ENCODE measurements around the gene CD300LD.

CD300LD gene

GRCh38 chr17:74545843-74546230, 46.2 kb downstream of the CD300LD start, which contains the start of gene CD300C:
Gene CD300C, minus strand, starts transcription at chr17:74546115. Its CDS starts 333 bp downstream, at chr17:74545782.
- no peak for DNase-seq (ENCODE audit: extremely low read depth in 1 of 2, low read depth in 1 of 2)

DNA sequence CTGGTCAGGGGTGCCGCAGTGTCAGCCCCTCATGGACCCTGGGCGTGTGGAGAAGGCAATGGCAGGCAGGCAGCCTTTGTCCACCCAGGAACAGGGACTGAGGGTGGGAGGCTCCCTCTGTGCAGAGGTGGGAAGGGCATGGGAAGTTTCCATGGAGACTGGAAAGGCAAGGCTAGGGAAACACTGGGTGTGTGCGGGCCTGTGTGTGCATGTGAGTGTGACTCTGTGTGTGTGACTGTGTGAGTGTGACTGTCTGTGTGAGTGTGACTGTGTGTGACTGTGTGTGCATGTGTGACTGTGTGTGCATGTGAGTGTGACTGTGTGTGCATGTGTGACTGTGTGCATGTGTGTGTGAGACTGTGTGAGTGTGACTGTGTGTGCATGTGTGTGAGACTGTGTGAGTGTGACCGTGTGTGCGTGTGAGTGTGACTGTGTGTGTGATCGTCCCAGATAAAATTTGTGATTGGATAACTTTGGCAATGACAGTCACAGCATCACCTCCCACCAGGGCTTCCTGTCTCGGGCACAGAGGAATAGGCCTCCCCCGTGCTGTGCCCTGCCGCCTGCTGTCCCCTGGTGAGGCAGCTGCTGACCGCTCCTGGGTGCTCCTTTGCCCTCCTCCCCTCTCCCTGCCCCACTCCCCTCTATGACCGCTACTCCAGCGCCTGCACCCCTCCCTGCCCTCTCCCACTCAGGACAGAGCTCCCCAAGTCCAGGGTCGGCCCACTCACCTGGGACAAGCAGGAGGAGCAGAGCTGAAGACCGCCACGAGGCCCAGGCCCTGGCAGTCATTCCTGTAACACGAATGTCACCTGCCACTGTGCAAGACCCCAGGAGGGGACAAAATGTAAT, 46.9 kb downstream of the CD300LD start:
- no peak for DNase-seq (ENCODE audit: extremely low read depth in 1 of 2, low read depth in 1 of 2)

DNA sequence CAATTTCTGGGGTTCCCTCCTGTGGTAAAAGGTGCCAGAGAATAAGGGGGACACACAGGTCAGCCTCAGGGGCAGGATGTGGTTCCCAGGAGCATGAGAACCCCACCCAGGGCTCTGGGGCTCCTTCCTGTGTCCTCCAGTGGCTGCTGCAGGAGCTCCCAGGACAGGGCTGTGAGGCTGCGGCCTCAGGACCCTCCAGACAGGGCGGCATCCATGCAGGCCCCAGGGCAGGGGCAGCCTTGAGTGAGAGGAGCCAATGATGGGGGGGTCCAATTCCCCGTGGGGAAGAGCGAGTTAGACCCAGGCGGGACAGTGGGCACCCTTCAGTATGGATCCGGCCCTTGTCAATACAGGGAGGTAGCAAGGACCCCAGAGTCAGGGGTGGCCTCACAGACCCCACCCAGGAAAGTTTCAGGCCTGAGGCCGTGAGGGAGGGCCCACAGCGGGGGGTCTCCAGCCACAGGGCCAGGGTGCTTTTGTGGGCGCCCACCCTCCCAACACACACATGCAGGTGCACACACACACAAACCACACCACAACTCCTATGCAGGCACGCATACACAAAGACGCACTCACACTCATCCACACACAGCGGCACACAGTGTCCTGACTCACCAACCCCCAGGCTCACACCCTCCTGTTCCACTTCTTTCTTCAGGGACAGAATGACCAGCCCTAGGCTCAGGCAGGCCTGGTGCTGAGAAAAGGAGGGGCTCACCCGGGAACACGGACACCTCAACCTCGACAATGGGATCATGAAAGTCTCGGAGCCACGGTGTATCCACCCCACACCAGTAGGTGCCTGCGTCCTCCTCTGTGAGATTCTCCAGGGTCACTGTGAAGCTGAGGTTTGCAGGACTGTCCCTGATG, 48.0 kb downstream of the CD300LD start:
- DNase-seq (ENCODE audit: extremely low read depth in 1 of 2, low read depth in 1 of 2) = no peak

DNA sequence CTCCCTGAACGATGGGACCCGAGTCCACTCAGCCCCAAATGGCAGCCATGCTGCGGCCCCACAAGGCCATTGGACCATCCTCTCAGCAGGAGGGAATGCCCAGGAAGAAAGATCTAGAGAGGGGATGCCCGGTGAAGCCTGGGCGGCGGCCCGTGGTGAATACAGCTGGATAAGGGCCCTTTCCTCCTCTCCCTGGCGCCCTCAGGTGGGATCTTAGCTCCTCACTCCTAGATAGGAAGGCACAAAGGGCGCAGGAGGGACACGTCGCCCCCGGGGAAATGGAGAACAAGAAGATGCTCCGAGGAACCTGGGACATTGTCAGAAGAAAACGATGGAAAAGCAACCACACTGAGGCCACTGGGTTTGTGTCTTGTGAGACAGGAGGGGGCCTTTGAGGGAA, 48.7 kb downstream of the CD300LD start:
- DNase-seq (ENCODE audit: extremely low read depth in 1 of 2, low read depth in 1 of 2) = no peak

GRCh38 chr17:74542727-74543383, 49.2 kb downstream of the CD300LD start:
- DNase-seq (ENCODE audit: extremely low read depth in 1 of 2, low read depth in 1 of 2) = no peak

- no peak for DNase-seq (ENCODE audit: extremely low read depth in 1 of 2, low read depth in 1 of 2)
Observed at GRCh38 chr17:74542166-74542565, 49.9 kb downstream of the CD300LD start.

DNA sequence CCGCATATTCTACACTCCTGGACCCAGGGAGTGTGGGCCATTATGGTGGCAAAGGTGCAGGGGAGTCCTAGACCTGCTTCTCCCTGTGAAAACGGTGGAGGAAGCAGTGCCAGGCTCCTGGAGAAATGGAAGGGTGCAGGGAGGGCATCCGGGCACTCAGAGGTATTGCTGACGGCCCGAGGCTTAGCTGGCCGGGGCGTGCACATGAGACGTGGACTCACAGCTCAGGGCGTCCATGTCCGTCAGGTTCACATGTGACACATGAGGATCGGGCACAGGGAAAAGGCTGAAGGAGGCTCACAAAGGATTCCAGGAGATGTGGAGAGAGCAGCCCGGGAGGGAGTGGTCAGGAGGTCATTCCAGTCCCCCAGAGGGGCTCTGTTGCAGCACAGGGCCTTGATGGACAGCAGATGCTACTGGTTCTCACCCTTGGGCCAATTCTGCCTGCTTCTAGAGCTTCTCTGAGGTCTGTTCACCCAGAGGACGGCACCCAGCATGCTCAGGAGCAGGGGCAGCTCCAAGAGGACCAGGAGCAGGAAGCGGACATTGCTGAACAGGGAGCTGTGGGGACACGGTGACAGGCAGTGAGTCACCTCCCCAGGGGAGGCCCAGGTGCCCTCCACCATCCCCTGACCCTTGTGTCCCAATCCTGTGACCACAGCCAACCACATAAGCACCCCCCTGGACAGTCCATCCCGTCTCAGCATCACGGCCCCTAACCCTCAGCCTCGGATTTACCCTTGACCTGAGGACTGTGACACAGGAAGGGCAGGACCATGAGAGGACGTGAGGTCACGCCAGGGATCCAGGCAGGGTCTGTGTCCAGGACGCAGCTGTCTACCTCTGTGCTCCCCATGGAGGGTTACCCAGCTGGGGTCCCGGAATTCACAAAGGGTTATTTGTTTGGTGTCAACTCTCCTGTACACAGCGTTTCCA, 50.6 kb downstream of the CD300LD start:
- DNase-seq (ENCODE audit: extremely low read depth in 1 of 2, low read depth in 1 of 2) = no peak

DNA sequence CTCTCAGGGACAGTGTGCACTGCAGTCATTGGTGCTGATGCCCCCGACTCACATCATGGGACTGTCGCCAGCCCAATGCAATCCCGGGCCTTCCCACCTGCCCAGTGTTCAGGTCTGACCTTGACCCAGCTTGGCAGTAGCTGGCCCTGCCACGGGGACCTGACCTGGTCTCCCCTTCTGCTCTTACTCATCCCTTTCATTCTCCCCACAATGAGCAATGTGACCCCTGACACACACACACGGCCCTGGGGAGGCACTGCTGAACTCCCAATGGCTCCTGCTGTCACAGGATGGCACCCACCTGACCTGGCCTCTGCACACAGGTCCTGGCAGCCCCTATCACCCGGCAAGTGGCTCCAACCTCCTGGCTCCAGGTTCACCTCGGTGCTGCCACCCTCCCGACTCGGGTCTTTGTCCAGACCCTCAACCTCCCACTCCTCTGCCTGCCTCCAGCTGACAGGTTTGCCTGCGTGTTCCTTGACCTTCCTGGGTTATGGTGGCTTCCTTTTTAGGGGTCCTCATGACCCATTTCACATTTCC, 52.7 kb downstream of the CD300LD start:
- DNase-seq (ENCODE audit: extremely low read depth in 1 of 2, low read depth in 1 of 2) = no peak

DNA sequence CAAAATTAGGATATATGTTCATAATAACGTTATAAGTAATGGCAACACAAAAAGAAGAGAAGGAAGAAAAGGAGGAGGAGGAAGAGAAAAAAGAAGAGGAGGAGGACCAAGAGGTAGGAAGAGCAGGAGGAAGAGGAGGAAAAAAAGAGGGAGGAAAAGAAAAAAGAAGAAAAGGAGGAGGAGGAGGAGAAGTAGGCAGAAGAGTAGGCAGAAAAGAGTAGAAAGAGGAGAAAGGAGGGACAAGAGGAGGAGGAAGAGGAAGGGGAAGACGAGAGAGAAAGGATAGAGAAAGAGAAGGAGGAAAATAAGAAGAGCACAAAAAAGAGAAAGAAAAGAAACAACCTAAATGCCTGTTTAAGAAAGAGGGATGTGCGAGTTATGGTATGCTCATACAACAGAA, 55.2 kb downstream of the CD300LD start:
- no peak for DNase-seq (ENCODE audit: extremely low read depth in 1 of 2, low read depth in 1 of 2)

DNA sequence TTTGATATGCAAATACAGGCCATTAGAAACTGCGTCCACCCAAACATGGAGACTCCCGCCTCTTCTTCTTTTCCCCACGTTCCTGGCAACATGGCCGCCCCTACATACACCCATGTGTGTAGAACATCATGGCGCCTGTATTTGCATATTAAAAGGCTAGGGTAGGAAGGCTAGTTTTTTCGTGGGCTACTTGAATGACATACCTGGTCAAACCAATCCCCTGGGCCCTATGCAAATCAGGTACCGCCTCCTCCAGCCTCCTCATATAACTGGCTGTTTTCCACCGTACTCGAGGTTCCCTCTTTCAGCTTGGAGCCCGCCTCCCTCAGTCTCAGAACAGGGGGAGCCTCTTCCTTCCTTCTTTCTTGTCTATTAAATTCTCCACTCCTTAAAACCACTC, 60.0 kb downstream of the CD300LD start:
- DNase-seq (ENCODE audit: extremely low read depth in 1 of 2, low read depth in 1 of 2) = no peak

DNA sequence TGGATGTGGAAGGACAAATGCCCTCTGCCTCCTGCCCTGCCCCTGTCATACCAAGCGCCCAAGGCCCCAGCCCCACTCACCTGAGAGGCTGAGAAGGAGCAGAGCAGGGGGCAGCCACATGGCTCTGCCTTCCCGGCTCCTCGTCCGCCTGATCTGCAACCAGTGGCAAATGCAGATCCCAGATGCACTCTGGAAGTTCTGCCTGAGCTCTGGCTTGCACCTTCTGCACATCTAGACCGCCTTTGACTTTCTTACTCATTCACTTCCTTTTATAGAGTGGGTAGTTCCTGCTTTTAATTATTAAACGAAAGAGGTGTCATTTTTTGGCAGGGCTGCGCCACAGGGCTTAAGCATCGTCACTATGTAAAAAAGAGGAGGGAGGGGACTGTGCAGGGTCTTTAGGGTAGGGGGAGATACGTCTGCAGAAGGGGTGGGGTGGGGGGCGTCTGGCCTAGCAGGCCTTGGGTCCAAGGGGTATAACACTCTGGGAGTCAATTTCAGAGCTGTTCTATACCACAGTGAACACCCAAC, 60.8 kb downstream of the CD300LD start, which contains the start of gene CD300LB:
CD300LB (minus strand) TSS at position 245 of the 531 bp plus-strand sequence; CDS start at position 120, 125 bp downstream.
- no peak for DNase-seq (ENCODE audit: extremely low read depth in 1 of 2, low read depth in 1 of 2)

GRCh38 chr17:74530831-74531150, 61.3 kb downstream of the CD300LD start:
- DNase-seq (ENCODE audit: extremely low read depth in 1 of 2, low read depth in 1 of 2) = no peak

Data from activated CD8-positive, alpha-beta memory T cell treated with anti-CD3 and anti-CD28 coated beads for 1 hour (primary cell).